OCI-M2 (cell line): Measurements from ENCODE around the gene LMNB1.
"Not testable (repeated sequence)": the region's sequence is repeated elsewhere in the genome, so short reads cannot be mapped to it uniquely, and the experiment has no call there.

ENCODE experiments used
- DNase-seq: peaks from one replicate; lab custom pipeline; 2025; ENCODE audit not compliant: unreplicated experiment; lab: John Stamatoyannopoulos, UW

The LMNB1 gene

GRCh38 chr5:126778675-126779403 lies 1.9 kb downstream of the LMNB1 start:
- DNase-seq, result no peak

- DNase-seq, result no peak
These were observed 3.4 kb downstream of the LMNB1 start for GRCh38 chr5:126780165-126780827.

- DNase-seq, result not testable (repeated sequence)
These were observed 11.5 kb downstream of the LMNB1 start for GRCh38 chr5:126788409-126788808.

GRCh38 chr5:126793097-126793496 lies 16.2 kb downstream of the LMNB1 start:
- no peak for DNase-seq

- not testable (repeated sequence) for DNase-seq
These were observed 16.7 kb downstream of the LMNB1 start for GRCh38 chr5:126793648-126794047.

GRCh38 chr5:126794157-126794828 lies 17.4 kb downstream of the LMNB1 start:
- DNase-seq, result no peak

GRCh38 chr5:126799780-126800179 lies 22.8 kb downstream of the LMNB1 start:
- DNase-seq, result no peak

- no peak for DNase-seq
These were observed 24.4 kb downstream of the LMNB1 start for GRCh38 chr5:126801174-126801991.

GRCh38 chr5:126801992-126802294 lies 25.0 kb downstream of the LMNB1 start:
- DNase-seq, result no peak

GRCh38 chr5:126805063-126805462 lies 28.1 kb downstream of the LMNB1 start:
- DNase-seq, result no peak

GRCh38 chr5:126808521-126808988 lies 31.6 kb downstream of the LMNB1 start:
- no peak for DNase-seq

- DNase-seq, result no peak
These were observed 33.0 kb downstream of the LMNB1 start for GRCh38 chr5:126809916-126810315.

GRCh38 chr5:126810596-126811380 lies 33.9 kb downstream of the LMNB1 start:
- DNase-seq, result no peak

- DNase-seq, result no peak
These were observed 34.7 kb downstream of the LMNB1 start for GRCh38 chr5:126811515-126812198.

- DNase-seq, result no peak
These were observed 35.2 kb downstream of the LMNB1 start for GRCh38 chr5:126812199-126812570.

GRCh38 chr5:126813799-126814198 lies 36.9 kb downstream of the LMNB1 start:
- not testable (repeated sequence) for DNase-seq

- DNase-seq, result no peak
These were observed 37.9 kb downstream of the LMNB1 start for GRCh38 chr5:126814721-126815404.

GRCh38 chr5:126816649-126817048 lies 39.7 kb downstream of the LMNB1 start:
- no peak for DNase-seq

- DNase-seq, result no peak
These were observed 41.8 kb downstream of the LMNB1 start for GRCh38 chr5:126818736-126819135.
